Activated CD8-positive, alpha-beta memory T cell treated with anti-CD3 and anti-CD28 coated beads for 36 hours (primary cell): Measurements from ENCODE around the gene ABCA2. TPM values are rescaled to one million over a fixed set of nuclear protein-coding genes. Genes with fewer than 3 reads are reported as not detected.

Experiments
- CTCF ChIA-PET: fragments of 350-600 bp; sonication (Branson Sonifier 250); formaldehyde crosslinking; loops from one replicate; lab custom pipeline; 2021; ENCODE audit warnings: antibody characterized with exemption; lab: Charles Lee
- POLR2A ChIA-PET: fragments of 350-600 bp; sonication (Branson Sonifier 250); formaldehyde crosslinking; loops from one replicate; lab custom pipeline; 2021; ENCODE audit warnings: antibody characterized with exemption; lab: Charles Lee
- total RNA-seq, 2 experiments: library from RNA; stranded (reverse); gene quantifications; one replicate each; pipeline ENCODE4 v1.2.3, GENCODE V29; 2021

The ABCA2 gene
- total RNA-seq, 2 experiments from 2014 or later: 9.8 to 10.3 TPM

GRCh38 chr9:137001857-137002645, 26.0 kb downstream of the ABCA2 start:
- POLR2A ChIA-PET: interaction anchor here (1.0 kb wide), 1 partner anchor 9 kb away, joined by 5 read pairs; the partner anchor contains the start of gene PAXX

GRCh38 chr9:137000177-137000930, 27.7 kb downstream of the ABCA2 start:
- POLR2A ChIA-PET: interaction anchor here (1.1 to 1.3 kb wide), 2 partner anchors 27 to 29 kb away, joined by 5 read pairs; no protein-coding TSS in a partner anchor
- CTCF ChIA-PET: interaction anchor here (0.5 to 3.3 kb wide), 4 partner anchors 25 to 128 kb away, joined by 3 to 30 read pairs (median 12); partner anchors contain the start of gene ABCA2

More at GRCh38 chr9:137001857-137002645, 26.0 kb downstream of the ABCA2 start:
- CTCF ChIA-PET: interaction anchor here (0.7 to 1.4 kb wide), 8 partner anchors 20 to 215 kb away, joined by 3 to 6 read pairs (median 3); partner anchors contain the start of gene NPDC1

GRCh38 chr9:136997830-136998234, 30.2 kb downstream of the ABCA2 start:
- ChIA-PET POLR2A (no interaction called here), CTCF (interaction anchor here (0.6 kb wide), 1 partner anchor 22 kb away, joined by 4 read pairs; no protein-coding TSS in a partner anchor)

GRCh38 chr9:136997371-136997770, 30.7 kb downstream of the ABCA2 start:
- POLR2A ChIA-PET: no interaction called here
- CTCF ChIA-PET: interaction anchor here (0.6 to 2.3 kb wide), 4 partner anchors 22 to 210 kb away, joined by 3 to 13 read pairs (median 6); partner anchors contain the start of gene ABCA2

- POLR2A ChIA-PET: interaction anchor here (1.5 kb wide), 1 partner anchor 48 kb away, joined by 4 read pairs; no protein-coding TSS in a partner anchor
- CTCF ChIA-PET: interaction anchor here (0.7 to 2.3 kb wide), 7 partner anchors 21 to 209 kb away, joined by 3 to 13 read pairs (median 3); partner anchors contain the start of gene ABCA2
Observed at GRCh38 chr9:136996361-136997292, 31.4 kb downstream of the ABCA2 start, which contains the start of gene CLIC3. Gene CLIC3, minus strand, starts transcription at chr9:136996568. Its CDS starts 25 bp downstream, at chr9:136996543.

GRCh38 chr9:136995772-136996311, 32.2 kb downstream of the ABCA2 start:
- ChIA-PET CTCF (interaction anchor here (1.0 to 2.3 kb wide), 7 partner anchors 20 to 208 kb away, joined by 3 to 13 read pairs (median 3); partner anchors contain the start of gene ABCA2), POLR2A (interaction anchor here (0.6 to 1.5 kb wide), 2 partner anchors 48 to 198 kb away, joined by 4 to 6 read pairs; no protein-coding TSS in a partner anchor)

- ChIA-PET POLR2A (interaction anchor here (0.6 to 1.5 kb wide), 3 partner anchors 47 to 198 kb away, joined by 3 to 6 read pairs (median 4); no protein-coding TSS in a partner anchor), CTCF (interaction anchor here (1.1 to 2.3 kb wide), 5 partner anchors 20 to 151 kb away, joined by 3 to 13 read pairs (median 9); partner anchors contain the start of gene ABCA2)
Observed at GRCh38 chr9:136995362-136995761, 32.7 kb downstream of the ABCA2 start.

GRCh38 chr9:136994888-136995230, 33.2 kb downstream of the ABCA2 start:
- CTCF ChIA-PET: interaction anchor here (1.2 to 4.4 kb wide), 3 partner anchors 34 to 151 kb away, joined by 3 to 26 read pairs (median 9); partner anchors contain the start of gene ABCA2
- POLR2A ChIA-PET: interaction anchor here (0.6 kb wide), 2 partner anchors 73 to 197 kb away, joined by 3 to 6 read pairs; no protein-coding TSS in a partner anchor

GRCh38 chr9:136994180-136994887, 33.7 kb downstream of the ABCA2 start:
- CTCF ChIA-PET: interaction anchor here (1.1 to 4.4 kb wide), 4 partner anchors 35 to 152 kb away, joined by 3 to 26 read pairs (median 6); partner anchors contain the start of genes ABCA2, AJM1 and C8G
- POLR2A ChIA-PET: interaction anchor here (0.6 kb wide), 1 partner anchor 39 kb away, joined by 4 read pairs; no protein-coding TSS in a partner anchor

- ChIA-PET POLR2A (interaction anchor here (0.5 to 1.8 kb wide), 8 partner anchors 9 to 243 kb away, joined by 3 to 9 read pairs (median 4); no protein-coding TSS in a partner anchor), CTCF (interaction anchor here (0.9 to 4.4 kb wide), 9 partner anchors 18 to 151 kb away, joined by 3 to 26 read pairs (median 6); partner anchors contain the start of genes ABCA2, AJM1 and C8G)
Observed at GRCh38 chr9:136992819-136993369, 35.1 kb downstream of the ABCA2 start.

GRCh38 chr9:136991993-136992818, 35.8 kb downstream of the ABCA2 start, which contains the start of gene PAXX:
Gene PAXX, plus strand, starts transcription at chr9:136992422. Its CDS starts 22 bp downstream, at chr9:136992444.
- ChIA-PET CTCF (interaction anchor here (1.0 to 4.4 kb wide), 10 partner anchors 10 to 204 kb away, joined by 3 to 26 read pairs (median 6); partner anchors contain the start of genes ABCA2, AJM1, C8G and LCNL1), POLR2A (interaction anchor here (0.5 to 1.8 kb wide), 13 partner anchors 10 to 264 kb away, joined by 3 to 13 read pairs (median 4); no protein-coding TSS in a partner anchor)

- CTCF ChIA-PET: interaction anchor here (1.6 to 4.4 kb wide), 3 partner anchors 16 to 45 kb away, joined by 6 to 26 read pairs (median 18); partner anchors contain the start of gene ABCA2
- POLR2A ChIA-PET: interaction anchor here (1.5 kb wide), 1 partner anchor 262 kb away, joined by 3 read pairs; no protein-coding TSS in a partner anchor
Observed at GRCh38 chr9:136990242-136990911, 37.7 kb downstream of the ABCA2 start.

GRCh38 chr9:136988872-136989271, 39.2 kb downstream of the ABCA2 start:
- ChIA-PET CTCF (interaction anchor here (0.6 to 1.4 kb wide), 3 partner anchors 41 to 1140 kb away, joined by 3 to 4 read pairs (median 3); partner anchors contain the start of gene C8G), POLR2A (interaction anchor here (0.6 kb wide), 1 partner anchor 12 kb away, joined by 4 read pairs; no protein-coding TSS in a partner anchor)

- ChIA-PET CTCF (interaction anchor here (1.4 kb wide), 1 partner anchor 11 kb away, joined by 3 read pairs; no protein-coding TSS in a partner anchor), POLR2A (no interaction called here)
Observed at GRCh38 chr9:136985853-136986252, 42.2 kb downstream of the ABCA2 start.
